ENCODE data around the gene DMD. TPM values are rescaled to one million over a fixed set of nuclear protein-coding genes. Genes with fewer than 3 reads are reported as not detected.

DMD gene
- total and polyA plus RNA-seq, 2 of the 13 experiments (the other 11 are each of a cell fraction or from before 2014, with no cell fraction given), result 17.6 to 25.9 TPM

DNA sequence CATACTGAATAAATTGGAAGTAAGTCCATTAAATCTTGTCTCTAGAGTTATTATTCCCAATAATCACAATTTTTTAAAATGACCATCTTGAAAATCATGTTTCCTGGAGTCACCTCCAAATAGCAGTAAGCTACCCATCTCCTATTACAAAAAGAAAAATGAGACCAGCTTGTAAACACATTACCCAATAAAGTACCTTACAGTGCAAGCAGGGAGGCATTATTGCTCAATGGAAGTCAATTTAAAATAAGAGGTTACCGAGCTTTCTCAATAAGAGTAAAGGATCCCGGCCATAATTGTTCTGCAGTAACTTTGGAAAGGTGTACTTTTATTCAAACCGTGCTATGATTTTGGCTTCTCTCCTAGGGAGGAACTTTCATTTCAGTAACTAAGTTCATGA is 78.0 kb downstream of the DMD start (continued):
- no peak for TF ChIP-seq THAP11 (CRISPR knock-in tag; IDR thresholded peaks at IDR 0.05)
- TF ChIP-seq ZNF329 (CRISPR knock-in tag; IDR thresholded peaks at IDR 0.05; ENCODE audit: low read depth), result no peak
- TF ChIP-seq SMAD1 (CRISPR knock-in tag; IDR thresholded peaks at IDR 0.05; ENCODE audit: borderline replicate concordance, low read depth), result no peak

DNA sequence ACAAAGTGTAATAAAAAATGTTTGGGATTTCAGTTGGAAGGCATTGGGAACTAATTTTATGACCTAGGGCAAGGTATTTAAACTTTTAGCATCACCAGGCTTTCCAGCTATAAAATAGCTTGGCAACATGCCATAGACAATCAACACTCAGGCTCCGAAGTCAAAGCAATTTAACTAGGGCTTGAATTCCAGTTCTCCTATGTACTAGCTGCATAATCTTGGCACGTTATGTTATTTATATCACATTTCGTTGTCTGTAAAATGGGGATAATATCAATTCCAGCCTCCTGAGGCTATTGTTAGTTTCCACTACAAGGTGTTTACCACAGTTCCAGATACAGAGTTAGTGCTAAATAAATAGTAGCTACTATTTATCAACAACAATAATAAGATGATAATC is 78.8 kb downstream of the DMD start:
- Histone ChIP-seq H2AFZ (ENCODE audit: low read length) (no peak overlapping the region), H4K20me1 (ENCODE audit: insufficient read depth, low read length) (no peaks in the 10 kb centered on the region), H3K27me3 (ENCODE audit: control insufficient read depth in 1 of 2, insufficient read depth in 2 of 2, low read length in 2 of 2) (no peaks in the 10 kb centered on the region), H3K79me2 (ENCODE audit: insufficient read depth, low read length) (no peaks in the 10 kb centered on the region), H3K4me2 (ENCODE audit: low read depth, low read length) (no peak overlapping the region), H3K9ac (ENCODE audit: insufficient read depth, low read depth, low read length) (no peak overlapping the region), H3K9me3 (ENCODE audit: low read length) (no peaks in the 10 kb centered on the region), H3K27ac (ENCODE audit: extremely low read length, insufficient read depth, low read length) (no peak overlapping the region), H3K36me3 (replicated peaks in 1 of 2; ENCODE audit: control insufficient read depth in 1 of 2, insufficient read depth in 2 of 2, low read length in 2 of 2) (no peaks in the 10 kb centered on the region), H3K4me3 (replicated peaks in 1 of 3; ENCODE audit: insufficient read depth in 1 of 3, low read depth in 2 of 3, low read length in 3 of 3) (no peak overlapping the region), H3K4me1 (ENCODE audit: insufficient read depth, low read length) (no peaks in the 10 kb centered on the region)
- ChIA-PET POLR2A (no interaction called here), CTCF (ENCODE audit: low intra/inter-chr PET ratio, low total read pairs) (no interaction called here)
- BruUV-seq (replicated peaks), result no TSS peak
- in situ Hi-C loops (cut with HindIII; ENCODE audit: extremely low pct_ligation_motif_present, low pct_unique_long_range_greater_than_20kb), result no loop called here
- FAIRE-seq (no peak), ATAC-seq (no peak), DNase-seq (ENCODE audit: low spot score) (no peak)
- WGBS (ENCODE audit: low lambda C conversion rate), result 0% methylated on average over 3 of the region's 3 CpGs
- intact Hi-C loops (cut with micrococcal nuclease; ENCODE audit: unreplicated experiment), result no loop called here
- TF ChIP-seq ZNF329 (CRISPR knock-in tag; IDR thresholded peaks at IDR 0.05; ENCODE audit: low read depth), result no peak
- no peak for TF ChIP-seq TEAD3 (CRISPR knock-in tag; optimal IDR thresholded peaks at IDR 0.05; ENCODE audit: borderline replicate concordance)
- no peak for TF ChIP-seq RAD21 (CRISPR knock-in tag; IDR thresholded peaks at IDR 0.05)

DNA sequence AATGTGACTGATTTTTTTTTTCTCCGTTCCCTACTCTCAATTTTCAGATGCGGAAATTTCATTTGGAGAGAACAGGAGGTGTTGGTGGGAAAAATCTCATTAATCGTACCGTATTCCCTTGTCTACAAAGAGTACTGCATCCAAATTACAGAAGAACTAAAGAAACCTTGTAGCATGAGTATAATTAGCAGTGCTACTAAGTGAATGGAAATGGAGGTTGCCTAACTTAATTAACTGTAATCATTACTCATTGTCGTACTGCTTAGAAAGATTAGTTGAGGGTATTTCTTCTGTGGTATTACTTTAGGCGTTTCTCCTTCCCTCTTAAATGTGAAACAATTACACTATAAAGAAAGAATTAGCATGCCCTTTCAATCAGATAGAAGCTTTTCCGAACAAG is 81.7 kb downstream of the DMD start:
- ATAC-seq (no peak), DNase-seq (ENCODE audit: low spot score) (no peak), FAIRE-seq (no peak)
- BruUV-seq (replicated peaks), result no TSS peak
- no peaks in the 10 kb centered on the region for H3K4me1 ChIP-seq (ENCODE audit: insufficient read depth, low read length)
- 31% methylated on average over 7 of the region's 7 CpGs for WGBS (ENCODE audit: low lambda C conversion rate)
- ChIA-PET POLR2A (no interaction called here), CTCF (ENCODE audit: low intra/inter-chr PET ratio, low total read pairs) (no interaction called here)
- no peak overlapping the region for H3K4me2 ChIP-seq (ENCODE audit: low read depth, low read length)
- in situ Hi-C loops (cut with HindIII; ENCODE audit: extremely low pct_ligation_motif_present, low pct_unique_long_range_greater_than_20kb), result no loop called here
- H3K9ac ChIP-seq (ENCODE audit: insufficient read depth, low read depth, low read length), result no peak overlapping the region
- no peak overlapping the region for H2AFZ ChIP-seq (ENCODE audit: low read length)
- H3K36me3 ChIP-seq (replicated peaks in 1 of 2; ENCODE audit: control insufficient read depth in 1 of 2, insufficient read depth in 2 of 2, low read length in 2 of 2), result no peaks in the 10 kb centered on the region
- TF ChIP-seq ZNF777 (CRISPR knock-in tag; IDR thresholded peaks at IDR 0.05), result no peak
- TF ChIP-seq, protein P1, sequence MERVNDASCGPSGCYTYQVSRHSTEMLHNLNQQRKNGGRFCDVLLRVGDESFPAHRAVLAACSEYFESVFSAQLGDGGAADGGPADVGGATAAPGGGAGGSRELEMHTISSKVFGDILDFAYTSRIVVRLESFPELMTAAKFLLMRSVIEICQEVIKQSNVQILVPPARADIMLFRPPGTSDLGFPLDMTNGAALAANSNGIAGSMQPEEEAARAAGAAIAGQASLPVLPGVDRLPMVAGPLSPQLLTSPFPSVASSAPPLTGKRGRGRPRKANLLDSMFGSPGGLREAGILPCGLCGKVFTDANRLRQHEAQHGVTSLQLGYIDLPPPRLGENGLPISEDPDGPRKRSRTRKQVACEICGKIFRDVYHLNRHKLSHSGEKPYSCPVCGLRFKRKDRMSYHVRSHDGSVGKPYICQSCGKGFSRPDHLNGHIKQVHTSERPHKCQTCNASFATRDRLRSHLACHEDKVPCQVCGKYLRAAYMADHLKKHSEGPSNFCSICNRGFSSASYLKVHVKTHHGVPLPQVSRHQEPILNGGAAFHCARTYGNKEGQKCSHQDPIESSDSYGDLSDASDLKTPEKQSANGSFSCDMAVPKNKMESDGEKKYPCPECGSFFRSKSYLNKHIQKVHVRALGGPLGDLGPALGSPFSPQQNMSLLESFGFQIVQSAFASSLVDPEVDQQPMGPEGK (CRISPR knock-in tag; IDR thresholded peaks at IDR 0.05), result no peak
- H3K27ac ChIP-seq (ENCODE audit: extremely low read length, insufficient read depth, low read length), result no peak overlapping the region
- intact Hi-C loops (cut with micrococcal nuclease; ENCODE audit: unreplicated experiment), result no loop called here
- H3K9me3 ChIP-seq (ENCODE audit: low read length), result no peaks in the 10 kb centered on the region
- H4K20me1 ChIP-seq (ENCODE audit: insufficient read depth, low read length), result no peaks in the 10 kb centered on the region
- no peaks in the 10 kb centered on the region for H3K27me3 ChIP-seq (ENCODE audit: control insufficient read depth in 1 of 2, insufficient read depth in 2 of 2, low read length in 2 of 2)
- no peak overlapping the region for H3K4me3 ChIP-seq (replicated peaks in 1 of 3; ENCODE audit: insufficient read depth in 1 of 3, low read depth in 2 of 3, low read length in 3 of 3)
- H3K79me2 ChIP-seq (ENCODE audit: insufficient read depth, low read length), result no peaks in the 10 kb centered on the region

All from HepG2 (cell line).